Neural progenitor cell (in vitro differentiated cells): ENCODE results near the gene SAPCD1.

Experiments used
- EZH2 ChIP-seq: fragments of 200-600 bp; sonication (generic); IDR thresholded peaks from 2 replicates; pipeline ENCODE4 v1.6.1; 2017; ENCODE audit warnings: antibody characterized with exemption, mild to moderate bottlenecking, moderate library complexity
- EZH2phosphoT487 ChIP-seq: fragments of 200-600 bp; sonication (generic); IDR thresholded peaks from 2 replicates; pipeline ENCODE4 v1.6.1; 2017; ENCODE audit warnings: antibody characterized with exemption
- TF ChIP-seq, protein P1 (sequence below): fragments of 200-600 bp; sonication (generic); IDR thresholded peaks from 2 replicates; pipeline ENCODE4 v1.5.1; 2017; ENCODE audit warnings: antibody characterized with exemption, mild to moderate bottlenecking

DNA sequence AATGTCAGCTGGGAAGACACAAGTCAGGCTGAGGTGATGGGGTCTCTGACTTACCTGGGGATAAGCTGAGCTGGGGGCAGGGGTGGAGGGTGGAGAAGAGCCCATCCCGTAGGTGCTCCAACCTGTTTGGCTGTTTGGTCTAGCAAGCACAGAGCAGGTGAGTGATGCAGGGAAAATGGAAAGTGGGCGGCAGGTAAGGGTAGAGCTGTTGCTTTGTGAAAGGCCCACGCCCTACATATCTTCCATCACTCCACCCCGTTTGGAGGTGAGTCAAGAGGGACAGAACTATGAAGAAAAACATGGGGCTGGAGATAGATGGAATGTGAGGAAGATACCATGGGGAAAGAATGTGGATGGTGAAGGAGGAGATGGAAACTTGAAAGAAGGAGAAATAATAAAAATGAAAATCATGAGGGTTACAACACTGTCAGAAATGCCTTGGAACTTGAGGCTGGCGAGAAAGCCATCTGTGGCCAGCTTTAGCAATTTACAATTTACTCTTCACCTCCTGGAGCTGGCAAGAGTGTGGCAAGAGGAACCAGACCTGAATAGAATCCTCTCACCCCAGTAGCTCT is 42.2 kb upstream of the SAPCD1 start:
- TF ChIP-seq, protein P1, sequence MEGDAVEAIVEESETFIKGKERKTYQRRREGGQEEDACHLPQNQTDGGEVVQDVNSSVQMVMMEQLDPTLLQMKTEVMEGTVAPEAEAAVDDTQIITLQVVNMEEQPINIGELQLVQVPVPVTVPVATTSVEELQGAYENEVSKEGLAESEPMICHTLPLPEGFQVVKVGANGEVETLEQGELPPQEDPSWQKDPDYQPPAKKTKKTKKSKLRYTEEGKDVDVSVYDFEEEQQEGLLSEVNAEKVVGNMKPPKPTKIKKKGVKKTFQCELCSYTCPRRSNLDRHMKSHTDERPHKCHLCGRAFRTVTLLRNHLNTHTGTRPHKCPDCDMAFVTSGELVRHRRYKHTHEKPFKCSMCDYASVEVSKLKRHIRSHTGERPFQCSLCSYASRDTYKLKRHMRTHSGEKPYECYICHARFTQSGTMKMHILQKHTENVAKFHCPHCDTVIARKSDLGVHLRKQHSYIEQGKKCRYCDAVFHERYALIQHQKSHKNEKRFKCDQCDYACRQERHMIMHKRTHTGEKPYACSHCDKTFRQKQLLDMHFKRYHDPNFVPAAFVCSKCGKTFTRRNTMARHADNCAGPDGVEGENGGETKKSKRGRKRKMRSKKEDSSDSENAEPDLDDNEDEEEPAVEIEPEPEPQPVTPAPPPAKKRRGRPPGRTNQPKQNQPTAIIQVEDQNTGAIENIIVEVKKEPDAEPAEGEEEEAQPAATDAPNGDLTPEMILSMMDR: no peak
- no peak for TF ChIP-seq EZH2
- no peak for TF ChIP-seq EZH2phosphoT487
